ENCODE results near the gene ITPK1.

The ITPK1 gene

GRCh38 chr14:93044556-93044955 is 71.2 kb downstream of the ITPK1 start:
- DNase-seq (ENCODE audit: low read depth, low spot score), result no peak

- DNase-seq (ENCODE audit: low read depth, low spot score), result no peak
These were observed 71.6 kb downstream of the ITPK1 start for GRCh38 chr14:93044121-93044520.

GRCh38 chr14:93042968-93043940 is 72.5 kb downstream of the ITPK1 start:
- DNase-seq (ENCODE audit: low read depth, low spot score), result no peak

- no peak for DNase-seq (ENCODE audit: low read depth, low spot score)
These were observed 73.9 kb downstream of the ITPK1 start for GRCh38 chr14:93041830-93042229.

- no peak for DNase-seq (ENCODE audit: low read depth, low spot score)
These were observed 74.7 kb downstream of the ITPK1 start for GRCh38 chr14:93040982-93041381.

- DNase-seq (ENCODE audit: low read depth, low spot score), result no peak
These were observed 75.3 kb downstream of the ITPK1 start for GRCh38 chr14:93040443-93040842.

- DNase-seq (ENCODE audit: low read depth, low spot score), result no peak
These were observed 75.9 kb downstream of the ITPK1 start for GRCh38 chr14:93039649-93040315.

GRCh38 chr14:93037351-93037750 is 78.4 kb downstream of the ITPK1 start:
- DNase-seq (ENCODE audit: low read depth, low spot score), result no peak

GRCh38 chr14:93036652-93037345 is 78.9 kb downstream of the ITPK1 start:
- DNase-seq (ENCODE audit: low read depth, low spot score), result no peak

- no peak for DNase-seq (ENCODE audit: low read depth, low spot score)
These were observed 79.6 kb downstream of the ITPK1 start for GRCh38 chr14:93035917-93036651.

GRCh38 chr14:93035585-93035916 is 80.2 kb downstream of the ITPK1 start:
- no peak for DNase-seq (ENCODE audit: low read depth, low spot score)

- DNase-seq (ENCODE audit: low read depth, low spot score), result no peak
These were observed 81.1 kb downstream of the ITPK1 start for GRCh38 chr14:93034671-93034994.

- no peak for DNase-seq (ENCODE audit: low read depth, low spot score)
These were observed 81.6 kb downstream of the ITPK1 start for GRCh38 chr14:93033983-93034670.

- DNase-seq (ENCODE audit: low read depth, low spot score), result no peak
These were observed 82.4 kb downstream of the ITPK1 start for GRCh38 chr14:93033084-93033982.

- no peak for DNase-seq (ENCODE audit: low read depth, low spot score)
These were observed 83.2 kb downstream of the ITPK1 start for GRCh38 chr14:93032421-93032936.

GRCh38 chr14:93031505-93032315 is 84.0 kb downstream of the ITPK1 start:
- DNase-seq (ENCODE audit: low read depth, low spot score), result no peak

- DNase-seq (ENCODE audit: low read depth, low spot score), result no peak
These were observed 85.0 kb downstream of the ITPK1 start for GRCh38 chr14:93030761-93031160.

GRCh38 chr14:93029911-93030508 is 85.7 kb downstream of the ITPK1 start:
- no peak for DNase-seq (ENCODE audit: low read depth, low spot score)

GRCh38 chr14:93029417-93029816 is 86.3 kb downstream of the ITPK1 start:
- no peak for DNase-seq (ENCODE audit: low read depth, low spot score)
